Vagina (tissue), 2 donors: ENCODE data around the gene MPZL3. TPM values are rescaled to one million over a fixed set of nuclear protein-coding genes. Genes with fewer than 3 reads are reported as not detected.

ENCODE experiments used
- DNase-seq, 2 donors: peaks; one replicate each; pipeline ENCODE4 v3.0.0-alpha.2; 2017; ENCODE audit errors: extremely low spot score in 2 of 2
- H3K27ac ChIP-seq: fragments of 200-600 bp; sonication (generic); one replicate; pipeline ENCODE4 v1.5.1; 2019
- H3K27me3 ChIP-seq: fragments of 200-600 bp; sonication (generic); one replicate; pipeline ENCODE4 v1.5.1; 2019
- H3K36me3 ChIP-seq, 2 donors: fragments of 200-600 bp; sonication (generic); one replicate each; pipeline ENCODE4 v1.5.1; 2017 to 2019
- H3K4me1 ChIP-seq: fragments of 200-600 bp; sonication (generic); one replicate; pipeline ENCODE4 v1.5.1; 2019
- H3K4me3 ChIP-seq, 2 donors: fragments of 200-600 bp; sonication (generic); 1 replicate in 1 of 2; 2 replicates in 1 of 2; pipeline ENCODE4 v1.5.1; 2016 to 2019
- H3K9me3 ChIP-seq: fragments of 200-600 bp; sonication (generic); one replicate; pipeline ENCODE4 v1.5.1; 2019
- POLR2A ChIP-seq, 2 donors: fragments of 450-650 bp; IDR thresholded peaks; one replicate each; pipeline ENCODE4 v1.6.1; 2017; ENCODE audit warnings: antibody characterized with exemption in 2 of 2, mild to moderate bottlenecking in 2 of 2, moderate library complexity in 2 of 2
- POLR2AphosphoS5 ChIP-seq, 2 donors: sonication (generic); formaldehyde crosslinking; IDR thresholded peaks; one replicate each; pipeline ENCODE4 v1.9.0; 2017; ENCODE audit warnings: antibody characterized with exemption in 2 of 2, mild to moderate bottlenecking in 2 of 2, low read depth in 1 of 2; ENCODE audit not compliant: insufficient read depth in 1 of 2
- intact Hi-C: fragments of 100-400 bp; cut with DNase I; formaldehyde crosslinking; loops from one replicate; pipeline ENCODE4 v1.15.1; 2023
- total RNA-seq: library from RNA; depleted of rRNA; stranded (reverse); fragments of >200 nt; gene quantifications from one replicate; pipeline ENCODE4 v1.2.3, GENCODE V29; 2016
- TF ChIP-seq, protein P1 (sequence below), 3 experiments: fragments of 450-650 bp in 2 of 3; fragments of 200-600 bp in 1 of 3; sonication (generic) in 1 of 3; IDR thresholded peaks; one replicate each; pipeline ENCODE4 v1.5.1; 2017 to 2019; ENCODE audit warnings: antibody characterized with exemption in 3 of 3, mild to moderate bottlenecking in 2 of 3, moderate library complexity in 2 of 3

The MPZL3 gene
- total RNA-seq, 1 donor from 2014 or later: 9.1 TPM

DNA sequence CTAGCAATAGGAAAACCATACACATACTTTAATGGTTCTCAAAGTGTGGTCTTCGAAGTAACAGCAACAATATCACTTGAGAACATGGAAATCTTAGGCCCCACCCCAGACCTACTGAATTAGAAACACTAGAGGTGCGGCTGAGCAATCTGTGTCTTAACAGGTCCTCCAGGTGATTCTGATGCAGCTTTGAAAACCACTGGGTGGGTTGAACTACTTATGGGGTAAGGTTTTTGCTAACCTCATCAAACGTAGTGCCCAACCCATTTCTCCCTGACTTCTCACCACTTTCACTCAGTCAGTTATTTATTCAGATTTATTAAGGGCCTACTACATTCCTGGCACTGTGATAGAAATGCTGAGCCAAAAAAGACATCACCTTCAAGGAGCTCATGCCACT is 8.2 kb upstream of the MPZL3 start:
- Histone ChIP-seq H3K36me3 (peaks cover 0 to 7% of the 10 kb centered on the region in 2 donors), H3K4me3 (no peak overlapping the region), H3K9me3 (no peaks in the 10 kb centered on the region), H3K27me3 (no peaks in the 10 kb centered on the region), H3K4me1 (no peaks in the 10 kb centered on the region), H3K27ac (no peak overlapping the region)
- intact Hi-C loops: no loop called here
- no peak for DNase-seq
- TF ChIP-seq POLR2AphosphoS5 (IDR thresholded peaks at IDR 0.05; ENCODE audit: insufficient read depth in 1 of 2, low read depth in 1 of 2) (no peak), POLR2A (IDR thresholded peaks at IDR 0.05) (no peak)
- TF ChIP-seq, protein P1, sequence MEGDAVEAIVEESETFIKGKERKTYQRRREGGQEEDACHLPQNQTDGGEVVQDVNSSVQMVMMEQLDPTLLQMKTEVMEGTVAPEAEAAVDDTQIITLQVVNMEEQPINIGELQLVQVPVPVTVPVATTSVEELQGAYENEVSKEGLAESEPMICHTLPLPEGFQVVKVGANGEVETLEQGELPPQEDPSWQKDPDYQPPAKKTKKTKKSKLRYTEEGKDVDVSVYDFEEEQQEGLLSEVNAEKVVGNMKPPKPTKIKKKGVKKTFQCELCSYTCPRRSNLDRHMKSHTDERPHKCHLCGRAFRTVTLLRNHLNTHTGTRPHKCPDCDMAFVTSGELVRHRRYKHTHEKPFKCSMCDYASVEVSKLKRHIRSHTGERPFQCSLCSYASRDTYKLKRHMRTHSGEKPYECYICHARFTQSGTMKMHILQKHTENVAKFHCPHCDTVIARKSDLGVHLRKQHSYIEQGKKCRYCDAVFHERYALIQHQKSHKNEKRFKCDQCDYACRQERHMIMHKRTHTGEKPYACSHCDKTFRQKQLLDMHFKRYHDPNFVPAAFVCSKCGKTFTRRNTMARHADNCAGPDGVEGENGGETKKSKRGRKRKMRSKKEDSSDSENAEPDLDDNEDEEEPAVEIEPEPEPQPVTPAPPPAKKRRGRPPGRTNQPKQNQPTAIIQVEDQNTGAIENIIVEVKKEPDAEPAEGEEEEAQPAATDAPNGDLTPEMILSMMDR (IDR thresholded peaks at IDR 0.05): no peak

DNA sequence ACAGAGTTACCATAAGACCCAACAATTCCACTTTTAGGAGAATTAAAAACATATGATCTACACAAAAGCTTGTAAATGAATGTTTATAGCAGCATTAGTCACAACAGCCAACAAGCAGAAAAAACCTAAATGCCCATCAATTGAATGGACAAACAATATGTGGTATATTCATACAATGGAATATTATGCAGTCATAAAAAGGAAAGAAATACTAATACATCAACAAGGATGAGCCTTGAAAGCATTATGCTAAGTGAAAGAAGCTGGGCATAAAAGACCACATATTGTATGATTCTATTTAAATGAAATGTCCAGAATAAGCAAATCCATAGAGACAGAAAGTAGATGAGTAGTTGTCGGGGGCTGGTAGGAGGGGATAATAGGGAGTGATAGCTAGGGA is 7.0 kb upstream of the MPZL3 start:
- no peak overlapping the region for H3K27ac ChIP-seq
- H3K36me3 ChIP-seq: peaks cover 0 to 7% of the 10 kb centered on the region in 2 donors
- TF ChIP-seq POLR2A (IDR thresholded peaks at IDR 0.05) (no peak), POLR2AphosphoS5 (IDR thresholded peaks at IDR 0.05; ENCODE audit: insufficient read depth in 1 of 2, low read depth in 1 of 2) (no peak)
- TF ChIP-seq, protein P1 (IDR thresholded peaks at IDR 0.05): no peak
- no peak for DNase-seq
- intact Hi-C loops: no loop called here
- H3K4me3 ChIP-seq: no peak overlapping the region
- H3K9me3 ChIP-seq: no peaks in the 10 kb centered on the region
- no peaks in the 10 kb centered on the region for H3K4me1 ChIP-seq
- no peaks in the 10 kb centered on the region for H3K27me3 ChIP-seq

- no peaks in the 10 kb centered on the region for H3K4me1 ChIP-seq
- no peaks in the 10 kb centered on the region for H3K9me3 ChIP-seq
- H3K36me3 ChIP-seq: peaks cover 0 to 7% of the 10 kb centered on the region in 2 donors
- intact Hi-C loops: no loop called here
- H3K27ac ChIP-seq: no peak overlapping the region
- no peaks in the 10 kb centered on the region for H3K27me3 ChIP-seq
- no peak for DNase-seq
- H3K4me3 ChIP-seq: no peak overlapping the region
- TF ChIP-seq POLR2AphosphoS5 (IDR thresholded peaks at IDR 0.05; ENCODE audit: insufficient read depth in 1 of 2, low read depth in 1 of 2) (no peak), POLR2A (IDR thresholded peaks at IDR 0.05) (no peak)
- TF ChIP-seq, protein P1 (IDR thresholded peaks at IDR 0.05): no peak
Observed at GRCh38 chr11:118258410-118258809, 6.2 kb upstream of the MPZL3 start.

DNA sequence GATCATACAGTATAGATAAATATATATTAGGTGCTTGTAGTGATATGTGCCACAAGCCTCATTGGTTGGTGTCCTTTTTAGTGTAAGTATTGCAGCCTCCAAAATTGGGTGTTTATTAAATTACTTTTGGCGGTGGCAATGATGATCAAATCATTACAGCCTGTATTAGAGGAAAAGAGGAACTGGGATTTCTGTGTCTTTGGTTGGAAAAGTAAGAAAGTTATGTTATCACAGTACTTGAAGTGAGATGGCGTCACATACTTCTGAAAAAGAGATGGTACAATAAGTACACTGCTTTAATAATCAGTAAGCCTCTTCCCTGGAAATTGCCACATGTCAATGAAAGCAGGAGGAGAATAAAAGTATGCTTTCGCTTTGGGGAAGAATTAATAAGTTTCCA is 523 bp upstream of the MPZL3 start:
- TF ChIP-seq POLR2A (IDR thresholded peaks at IDR 0.05) (no peak), POLR2AphosphoS5 (IDR thresholded peaks at IDR 0.05; ENCODE audit: insufficient read depth in 1 of 2, low read depth in 1 of 2) (no peak)
- TF ChIP-seq, protein P1 (IDR thresholded peaks at IDR 0.05): no peak
- no peaks in the 10 kb centered on the region for H3K36me3 ChIP-seq
- intact Hi-C loops: no loop called here
- no peak for DNase-seq
- H3K4me1 ChIP-seq: peaks cover 8% of the 10 kb centered on the region
- H3K4me3 ChIP-seq: peak overlapping the region; percentile 58 to 67
- H3K9me3 ChIP-seq: no peaks in the 10 kb centered on the region
- H3K27me3 ChIP-seq: no peaks in the 10 kb centered on the region
- peak overlapping the region; percentile 78 for H3K27ac ChIP-seq

DNA sequence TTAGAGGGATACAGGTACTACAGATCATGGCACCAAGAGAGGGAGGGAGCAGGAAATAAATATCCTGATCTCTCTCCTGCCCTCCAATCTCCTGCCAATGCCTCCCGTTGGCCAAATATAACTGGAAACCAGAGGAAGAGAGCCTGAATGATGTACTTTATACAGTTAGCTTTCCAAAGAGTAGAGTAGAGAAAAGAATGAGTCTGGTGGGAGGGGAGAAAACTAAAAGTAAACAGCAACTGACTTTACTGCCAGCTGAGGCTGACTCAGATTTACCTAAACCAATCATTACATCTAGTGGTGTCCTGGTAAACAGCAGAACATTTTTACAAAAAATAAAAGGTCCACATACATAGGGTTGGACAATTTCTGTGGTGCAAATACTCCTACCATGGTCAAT is 5.1 kb downstream of the MPZL3 start:
- Histone ChIP-seq H3K4me3 (no peak overlapping the region), H3K9me3 (no peaks in the 10 kb centered on the region), H3K27ac (peak overlapping the region; percentile 59), H3K4me1 (peaks cover 10% of the 10 kb centered on the region), H3K27me3 (no peaks in the 10 kb centered on the region), H3K36me3 (no peaks in the 10 kb centered on the region)
- intact Hi-C loops: no loop called here
- no peak for TF ChIP-seq POLR2AphosphoS5 (IDR thresholded peaks at IDR 0.05; ENCODE audit: insufficient read depth in 1 of 2, low read depth in 1 of 2)
- TF ChIP-seq, protein P1 (IDR thresholded peaks at IDR 0.05): no peak
- DNase-seq: no peak
